LoVo (cell line): Measurements from ENCODE around the gene RP9.

Source experiments
- DNase-seq: peaks from one replicate; pipeline ENCODE4 v3.0.0-alpha.2; 2016; ENCODE audit warnings: low spot score

The RP9 gene

GRCh38 chr7:33062782-33063443 is 46.3 kb downstream of the RP9 start:
- peak; percentile 97 for DNase-seq

GRCh38 chr7:33062023-33062781 is 47.0 kb downstream of the RP9 start, which contains the start of gene NT5C3A:
Gene NT5C3A, minus strand, starts transcription at chr7:33062776. Its CDS starts 71 bp downstream, at chr7:33062705.
- peak; percentile 32 for DNase-seq

- no peak for DNase-seq
Observed at GRCh38 chr7:33061282-33061937, 47.8 kb downstream of the RP9 start.

GRCh38 chr7:33059635-33060034 is 49.6 kb downstream of the RP9 start:
- no peak for DNase-seq

- no peak for DNase-seq
Observed at GRCh38 chr7:33055158-33055557, 54.0 kb downstream of the RP9 start.

- no peak for DNase-seq
Observed at GRCh38 chr7:33054261-33054964, 54.8 kb downstream of the RP9 start.

GRCh38 chr7:33053721-33054120 is 55.5 kb downstream of the RP9 start:
- no peak for DNase-seq

GRCh38 chr7:33050535-33051318 is 58.5 kb downstream of the RP9 start:
- peak; percentile 72 for DNase-seq

- DNase-seq: no peak
Observed at GRCh38 chr7:33048704-33049103, 60.5 kb downstream of the RP9 start.

GRCh38 chr7:33048257-33048656 is 60.9 kb downstream of the RP9 start:
- no peak for DNase-seq

- DNase-seq: peak; percentile 30
Observed at GRCh38 chr7:33044986-33045385, 64.2 kb downstream of the RP9 start.
